Measurements from ENCODE around the gene ARPP21.

The ARPP21 gene

DNA sequence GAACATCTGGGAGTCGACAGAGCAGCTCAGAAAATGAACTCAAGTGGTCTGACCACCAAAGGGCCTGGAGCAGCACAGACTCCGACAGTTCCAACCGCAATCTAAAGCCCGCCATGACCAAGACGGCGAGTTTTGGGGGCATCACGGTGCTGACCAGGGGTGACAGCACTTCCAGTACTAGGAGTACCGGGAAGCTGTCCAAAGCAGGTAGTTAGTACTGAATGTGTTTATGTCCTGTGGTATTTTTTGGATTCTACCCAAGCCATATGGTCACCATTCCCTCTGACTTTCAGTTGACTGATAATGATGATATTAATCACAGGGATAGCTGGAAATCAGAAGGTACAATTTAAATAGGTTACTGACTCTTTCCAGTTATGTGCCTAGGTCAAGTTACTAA, 82.3 kb downstream of the ARPP21 start:
- H3K27ac ChIP-seq (ENCODE audit: low read length): no peak overlapping the region
- H3K4me1 ChIP-seq (ENCODE audit: low read length): no peaks in the 10 kb centered on the region; the same call in 1 of the 2 replicates
- no peaks in the 10 kb centered on the region for H3K9me3 ChIP-seq (ENCODE audit: insufficient read depth, low read length)
- no peaks in the 10 kb centered on the region for H3K27me3 ChIP-seq (ENCODE audit: low read depth, low read length)
- H3K36me3 ChIP-seq (replicated peaks; ENCODE audit: low read depth, low read length): no peaks in the 10 kb centered on the region
- no peak overlapping the region for H2AFZ ChIP-seq (ENCODE audit: low read depth, low read length)
- H3K4me3 ChIP-seq (ENCODE audit: low read length): no peak overlapping the region
- no peak overlapping the region for H3K4me2 ChIP-seq (ENCODE audit: low read length)
- no peaks in the 10 kb centered on the region for H3K79me2 ChIP-seq (ENCODE audit: low read length)
- TF ChIP-seq, protein P1, sequence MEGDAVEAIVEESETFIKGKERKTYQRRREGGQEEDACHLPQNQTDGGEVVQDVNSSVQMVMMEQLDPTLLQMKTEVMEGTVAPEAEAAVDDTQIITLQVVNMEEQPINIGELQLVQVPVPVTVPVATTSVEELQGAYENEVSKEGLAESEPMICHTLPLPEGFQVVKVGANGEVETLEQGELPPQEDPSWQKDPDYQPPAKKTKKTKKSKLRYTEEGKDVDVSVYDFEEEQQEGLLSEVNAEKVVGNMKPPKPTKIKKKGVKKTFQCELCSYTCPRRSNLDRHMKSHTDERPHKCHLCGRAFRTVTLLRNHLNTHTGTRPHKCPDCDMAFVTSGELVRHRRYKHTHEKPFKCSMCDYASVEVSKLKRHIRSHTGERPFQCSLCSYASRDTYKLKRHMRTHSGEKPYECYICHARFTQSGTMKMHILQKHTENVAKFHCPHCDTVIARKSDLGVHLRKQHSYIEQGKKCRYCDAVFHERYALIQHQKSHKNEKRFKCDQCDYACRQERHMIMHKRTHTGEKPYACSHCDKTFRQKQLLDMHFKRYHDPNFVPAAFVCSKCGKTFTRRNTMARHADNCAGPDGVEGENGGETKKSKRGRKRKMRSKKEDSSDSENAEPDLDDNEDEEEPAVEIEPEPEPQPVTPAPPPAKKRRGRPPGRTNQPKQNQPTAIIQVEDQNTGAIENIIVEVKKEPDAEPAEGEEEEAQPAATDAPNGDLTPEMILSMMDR (IDR thresholded peaks at IDR 0.05; ENCODE audit: low read depth, low read length): no peak
- no peak for TF ChIP-seq EZH2phosphoT487 (IDR thresholded peaks at IDR 0.05; ENCODE audit: low read depth)
- H4K20me1 ChIP-seq (ENCODE audit: insufficient read depth, low read length): no peaks in the 10 kb centered on the region
- no peak overlapping the region for H3K9ac ChIP-seq (ENCODE audit: low read length)

GRCh38 chr3:35722902-35723301, 83.6 kb downstream of the ARPP21 start:
- Histone ChIP-seq H2AFZ (ENCODE audit: low read depth, low read length) (peak overlapping the region; percentile 24; the same call in 1 of the 2 replicates), H3K4me1 (ENCODE audit: low read length) (no peaks in the 10 kb centered on the region; the same call in 1 of the 2 replicates), H3K4me3 (ENCODE audit: low read length) (no peak overlapping the region), H3K9me3 (ENCODE audit: insufficient read depth, low read length) (no peaks in the 10 kb centered on the region), H3K4me2 (ENCODE audit: low read length) (no peak overlapping the region), H3K79me2 (ENCODE audit: low read length) (no peaks in the 10 kb centered on the region), H3K27me3 (ENCODE audit: low read depth, low read length) (no peaks in the 10 kb centered on the region), H3K27ac (ENCODE audit: low read length) (no peak overlapping the region), H3K9ac (ENCODE audit: low read length) (no peak overlapping the region), H4K20me1 (ENCODE audit: insufficient read depth, low read length) (no peaks in the 10 kb centered on the region), H3K36me3 (replicated peaks; ENCODE audit: low read depth, low read length) (no peaks in the 10 kb centered on the region)
- TF ChIP-seq, protein P1 (IDR thresholded peaks at IDR 0.05; ENCODE audit: low read depth, low read length): no peak
- TF ChIP-seq EZH2phosphoT487 (IDR thresholded peaks at IDR 0.05; ENCODE audit: low read depth): no peak

- no peak overlapping the region for H3K27ac ChIP-seq (ENCODE audit: low read length)
- H3K4me2 ChIP-seq (ENCODE audit: low read length): no peak overlapping the region
- H3K9ac ChIP-seq (ENCODE audit: low read length): no peak overlapping the region
- H3K36me3 ChIP-seq (replicated peaks; ENCODE audit: low read depth, low read length): no peaks in the 10 kb centered on the region
- H3K4me3 ChIP-seq (ENCODE audit: low read length): no peak overlapping the region
- H3K4me1 ChIP-seq (ENCODE audit: low read length): no peaks in the 10 kb centered on the region; the same call in 1 of the 2 replicates
- H3K27me3 ChIP-seq (ENCODE audit: low read depth, low read length): no peaks in the 10 kb centered on the region
- H2AFZ ChIP-seq (ENCODE audit: low read depth, low read length): no peak overlapping the region
- TF ChIP-seq, protein P1 (IDR thresholded peaks at IDR 0.05; ENCODE audit: low read depth, low read length): no peak
- no peak for TF ChIP-seq EZH2phosphoT487 (IDR thresholded peaks at IDR 0.05; ENCODE audit: low read depth)
- H4K20me1 ChIP-seq (ENCODE audit: insufficient read depth, low read length): no peaks in the 10 kb centered on the region
- H3K9me3 ChIP-seq (ENCODE audit: insufficient read depth, low read length): no peaks in the 10 kb centered on the region
- H3K79me2 ChIP-seq (ENCODE audit: low read length): no peaks in the 10 kb centered on the region
These were observed 84.3 kb downstream of the ARPP21 start for GRCh38 chr3:35723480-35724097.

- Histone ChIP-seq H4K20me1 (ENCODE audit: insufficient read depth, low read length) (no peaks in the 10 kb centered on the region), H3K9ac (ENCODE audit: low read length) (no peak overlapping the region), H3K4me2 (ENCODE audit: low read length) (no peak overlapping the region), H3K36me3 (replicated peaks; ENCODE audit: low read depth, low read length) (no peaks in the 10 kb centered on the region), H2AFZ (ENCODE audit: low read depth, low read length) (no peak overlapping the region), H3K27me3 (ENCODE audit: low read depth, low read length) (no peaks in the 10 kb centered on the region), H3K4me3 (ENCODE audit: low read length) (no peak overlapping the region), H3K9me3 (ENCODE audit: insufficient read depth, low read length) (no peaks in the 10 kb centered on the region), H3K79me2 (ENCODE audit: low read length) (no peaks in the 10 kb centered on the region), H3K27ac (ENCODE audit: low read length) (no peak overlapping the region), H3K4me1 (ENCODE audit: low read length) (no peaks in the 10 kb centered on the region; the same call in 1 of the 2 replicates)
- TF ChIP-seq, protein P1 (IDR thresholded peaks at IDR 0.05; ENCODE audit: low read depth, low read length): no peak
- TF ChIP-seq EZH2phosphoT487 (IDR thresholded peaks at IDR 0.05; ENCODE audit: low read depth): no peak
These were observed 84.8 kb downstream of the ARPP21 start for GRCh38 chr3:35724106-35724505.
